Heart left ventricle (tissue), 16 donors: Measurements from ENCODE around the gene C12orf56. TPM values are rescaled to one million over a fixed set of nuclear protein-coding genes. Genes with fewer than 3 reads are reported as not detected.
A peak's percentile ranks its signal among the peaks of the same experiment; 100 is the strongest.

ENCODE experiments used
- ATAC-seq, 4 donors: fragments of 200-7000 bp; cut with Tn5 transposase; one replicate each; pipeline ENCODE4 v1.9.1; 2020 to 2022; ENCODE audit warnings: moderate library complexity in 4 of 4, mild to moderate bottlenecking in 3 of 4, moderate number of reproducible peaks in 1 of 4
- DNase-seq, 5 donors: peaks; one replicate each; pipeline ENCODE4 v3.0.0-alpha.2; 2020
- H3K27ac ChIP-seq, 12 donors: fragments of 200-600 bp; sonication (generic) in 4 of 12; one replicate each; pipeline versions ENCODE4 v1.5.0 to v1.8.0; 2016 to 2022; ENCODE audit warnings: mild to moderate bottlenecking in 2 of 12
- H3K27me3 ChIP-seq, 9 donors: fragments of 200-600 bp; sonication (generic) in 2 of 9; one replicate each; pipeline versions ENCODE4 v1.5.1 to v1.8.0; 2016 to 2022; ENCODE audit warnings: mild to moderate bottlenecking in 3 of 9
- H3K36me3 ChIP-seq, 9 donors: fragments of 200-600 bp; sonication (generic) in 2 of 9; one replicate each; pipeline versions ENCODE4 v1.5.0 to v1.8.0; 2018 to 2022; ENCODE audit warnings: mild to moderate bottlenecking in 2 of 9
- H3K4me1 ChIP-seq, 12 donors: fragments of 200-600 bp; sonication (generic) in 4 of 12; one replicate each; pipeline versions ENCODE4 v1.5.0 to v1.8.0; 2016 to 2022; ENCODE audit warnings: mild to moderate bottlenecking in 3 of 12
- H3K4me3 ChIP-seq, 12 donors: fragments of 200-600 bp; sonication (generic) in 4 of 12; one replicate each; pipeline versions ENCODE4 v1.5.0 to v1.8.0; 2017 to 2022; ENCODE audit warnings: mild to moderate bottlenecking in 9 of 12, moderate library complexity in 4 of 12
- H3K9me3 ChIP-seq, 12 donors: fragments of 200-600 bp; sonication (generic) in 4 of 12; one replicate each; pipeline versions ENCODE4 v1.5.0 to v1.8.0; 2016 to 2022; ENCODE audit warnings: mild to moderate bottlenecking in 1 of 12
- CTCF ChIP-seq, 12 donors: fragments of 200-600 bp; sonication (generic) in 4 of 12; IDR thresholded peaks; one replicate each; pipeline versions ENCODE4 v1.5.0 to v1.8.0; 2018 to 2022; ENCODE audit warnings: antibody characterized with exemption in 12 of 12, mild to moderate bottlenecking in 5 of 12
- POLR2A ChIP-seq, 2 donors: fragments of 450-650 bp; IDR thresholded peaks; one replicate each; pipeline ENCODE4 v1.6.1; 2017; ENCODE audit warnings: antibody characterized with exemption in 2 of 2, mild to moderate bottlenecking in 2 of 2, moderate library complexity in 2 of 2
- WGBS, 4 donors: extraction: QIAGEN DNeasy Blood & Tissue Kit in 2 of 4; methylation state at CpG; one replicate each; pipeline versions ENCODE4 v1.1.5 to v1.1.7; 2013 to 2018; 5-methylcytosine and 5-hydroxymethylcytosine counted together
- intact Hi-C, 10 donors: fragments of 100-400 bp; cut with DNase I; formaldehyde crosslinking; loops; one replicate each; pipeline versions ENCODE4 v1.11.1 to v1.14.2; 2022
- polyA plus RNA-seq, 2 donors: library from polyadenylated mRNA; stranded (reverse); fragments of 200-250 nt; gene quantifications; one replicate each; pipeline ENCODE4 v1.2.3, GENCODE V29; 2013
- total RNA-seq, 9 donors: library from RNA; depleted of rRNA in 2 of 9; stranded (reverse); fragments of >200 nt in 2 of 9; fragmentation: NEBNext Ultra II Directional in 3 of 9; extraction: Animal tissue kit (Norgen Biotek cat#: 25700) in 3 of 9; gene quantifications; one replicate each; pipeline versions ENCODE4 v1.1.0 to v1.2.4, GENCODE V29; 2016 to 2023
- donor health status: ischemic (EF 13 %, LVEDD 7.1; RV severe dilation, severe dysfunction).
- donor health status: healthy with polysubstance abuse.
- donor health status: DM: no; HTN: yes; CAD: no.
- donor health status: DM: no; HTN: no; CAD: no.
- donor health status: ischemic (EF 25% LVEDD 6.9; RV normal size, moderate dysfunction).
- donor health status: ischemic (EF 25% LVEDD 5.7; RV mildly dilated, moderate dysfunction).
- donor health status: healthy.
- donor health status: DM: yes; HTN: yes; CAD: no.
- donor health status: ischemic (EF 35%, LVEDD 5.7; RV mildly dilated, moderate dysfunction).
- donor health status: nonischemic (EF 11% LVEDD 7.7; RV severe dilation, severe dysfunction).
- donor health status: DM: yes; HTN: yes; CAD: no.
- donor health status: PGD.
- donor health status: ischemic (EF 29% LVEDD 5.4; RV normal size, mild dysfunction).
- donor health status: nonischemic (EF 23%, LVEDD 6.1; RV moderate dilation, normal function).

C12orf56 gene
- total and polyA plus RNA-seq, 11 donors = not detected

- TF ChIP-seq POLR2A (IDR thresholded peaks at IDR 0.05) = no peak
- intact Hi-C loops = loop anchor here in 1 of 10 donors (10.0 kb wide), 2 partner anchors 47 to 563 kb away; partner anchors contain the start of genes SRGAP1 and TBK1
- peaks cover 0 to 32% (median 28%) of the 10 kb centered on the region in 9 donors for H3K36me3 ChIP-seq
- H3K4me1 ChIP-seq = peaks cover 0 to 20% (median 8%) of the 10 kb centered on the region in 12 donors
- H3K27ac ChIP-seq = no peak overlapping the region
- 81 to 89% (median 87%) methylated on average over 9 of the region's 9 CpGs for WGBS, 4 donors
- no peaks in the 10 kb centered on the region for H3K27me3 ChIP-seq
- DNase-seq (no peak), ATAC-seq (no peak)
- H3K4me3 ChIP-seq = no peak overlapping the region
- no peaks in the 10 kb centered on the region for H3K9me3 ChIP-seq
Observed at GRCh38 chr12:64407342-64408223, 17.0 kb upstream of the C12orf56 start.

- H3K27me3 ChIP-seq = no peaks in the 10 kb centered on the region
- H3K36me3 ChIP-seq = peaks cover 0 to 3% (median 0%) of the 10 kb centered on the region in 9 donors
- H3K9me3 ChIP-seq = no peaks in the 10 kb centered on the region
- H3K27ac ChIP-seq = peak overlapping the region; percentile 90 to 99 (median 96)
- WGBS, 4 donors = 0 to 2% (median 1%) methylated on average over 25 to 78 of the region's 78 CpGs
- peak overlapping the region; percentile 73 to 99 (median 90) for H3K4me3 ChIP-seq
- ATAC-seq = peak; percentile 6 to 64 (median 50)
- H3K4me1 ChIP-seq = peaks cover 0 to 20% (median 8%) of the 10 kb centered on the region in 12 donors
- peak in 2 of 5 donors; percentile 61 to 73 for DNase-seq
- intact Hi-C loops = loop anchor here in 3 of 10 donors (5.0 to 10.0 kb wide), 3 partner anchors 50 to 562 kb away; partner anchors contain the start of genes SRGAP1 (in 3 of the 3) and TBK1 (in 1 of the 3)
- TF ChIP-seq CTCF (IDR thresholded peaks at IDR 0.05) = no peak
- peak in 1 of 2 donors; percentile 37 for TF ChIP-seq POLR2A (IDR thresholded peaks at IDR 0.05)
Observed at GRCh38 chr12:64404470-64405256, 14.1 kb upstream of the C12orf56 start.

DNA sequence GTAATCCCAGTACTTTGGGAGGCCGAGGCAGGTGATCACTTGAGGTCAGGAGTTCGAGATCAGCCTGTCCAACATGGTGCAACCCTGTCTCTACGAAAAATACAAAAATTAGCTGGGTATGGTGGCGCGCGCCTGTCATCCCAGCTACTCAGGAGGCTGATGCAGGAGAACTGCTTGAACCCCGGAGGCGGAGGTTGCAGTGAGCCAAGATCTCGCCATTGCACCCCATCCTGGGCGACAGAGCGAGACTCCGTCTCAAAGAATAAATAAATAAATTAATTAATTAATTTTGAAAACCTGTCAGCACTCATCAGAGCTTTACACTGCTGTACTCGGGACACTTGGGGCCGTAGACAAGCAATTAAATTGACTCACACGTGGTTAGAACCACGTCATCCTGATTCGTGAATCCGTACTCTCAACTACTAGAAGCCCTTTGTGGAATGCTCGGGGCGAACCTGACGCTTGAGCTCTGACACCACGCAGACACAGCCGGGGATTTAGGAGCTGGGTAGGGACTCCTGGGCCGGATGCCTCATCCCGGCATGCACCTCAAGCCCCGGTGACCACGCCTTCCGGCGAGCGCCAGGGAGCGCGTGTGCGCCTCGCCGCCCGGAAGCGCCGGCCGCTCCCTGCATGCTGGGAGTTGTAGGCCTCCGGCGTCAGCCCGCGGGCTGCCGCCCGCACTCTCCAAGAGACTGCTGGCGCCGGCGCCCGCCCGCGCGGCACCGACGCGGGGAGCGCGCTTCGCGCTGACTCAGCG, 13.3 kb upstream of the C12orf56 start, which contains the start of gene XPOT:
XPOT (plus strand) TSS at position 686 of the 763 bp plus-strand sequence. CDS start 5,644 bp downstream, outside the sequence.
- DNase-seq (peak; percentile 94 to 98 (median 96)), ATAC-seq (peak; percentile 96 to 99 (median 96))
- Histone ChIP-seq H3K27ac (peak within 1 kb of the TSS; percentile 90 to 99 (median 96)), H3K4me3 (peak within 1 kb of the TSS; percentile 73 to 99 (median 90)), H3K27me3 (no peaks in the 10 kb centered on the region), H3K36me3 (no peaks in the 10 kb centered on the region), H3K4me1 (peaks cover 0 to 20% (median 8%) of the 10 kb centered on the region in 12 donors), H3K9me3 (no peaks in the 10 kb centered on the region)
- TF ChIP-seq POLR2A (IDR thresholded peaks at IDR 0.05) (peak in 1 of 2 donors; percentile 46), CTCF (IDR thresholded peaks at IDR 0.05) (no peak)
- 12 to 24% (median 18%) methylated on average over 30 to 60 of the region's 60 CpGs for WGBS, 4 donors
- intact Hi-C loops = loop anchor here in 3 of 10 donors (5.0 to 10.0 kb wide), 3 partner anchors 51 to 562 kb away; partner anchors contain the start of genes SRGAP1 (in 3 of the 3) and TBK1 (in 1 of the 3)

GRCh38 chr12:64402181-64402580, 11.6 kb upstream of the C12orf56 start:
- Histone ChIP-seq H3K27ac (no peak overlapping the region), H3K4me3 (no peak overlapping the region), H3K36me3 (no peaks in the 10 kb centered on the region), H3K4me1 (peaks cover 0 to 20% (median 8%) of the 10 kb centered on the region in 12 donors), H3K9me3 (no peaks in the 10 kb centered on the region), H3K27me3 (no peaks in the 10 kb centered on the region)
- TF ChIP-seq CTCF (IDR thresholded peaks at IDR 0.05) (no peak), POLR2A (IDR thresholded peaks at IDR 0.05) (no peak)
- 84 to 89% (median 89%) methylated on average over 5 of the region's 5 CpGs for WGBS, 4 donors
- no peak for ATAC-seq
- DNase-seq = no peak
- intact Hi-C loops = loop anchor here in 3 of 10 donors (5.0 to 10.0 kb wide), 3 partner anchors 53 to 560 kb away; partner anchors contain the start of genes SRGAP1 (in 3 of the 3) and TBK1 (in 1 of the 3)
